CD14-positive monocyte (primary cell): Measurements from ENCODE around the gene TMEM35B. TPM values are rescaled to one million over a fixed set of nuclear protein-coding genes. Genes with fewer than 3 reads are reported as not detected.

Source experiments
- DNase-seq, 3 donors: peaks; one replicate each; pipeline ENCODE4 v3.0.0-alpha.2; 2011 to 2022
- H2AFZ ChIP-seq: 2 replicates; pipeline ENCODE4 v1.6.0; 2012; ENCODE audit warnings: mild to moderate bottlenecking, low read depth, low read length, inconsistent platforms; ENCODE audit not compliant: insufficient read depth, poor library complexity, severe bottlenecking
- H3K27ac ChIP-seq, 2 donors: 1 replicate in 1 of 2; 2 replicates in 1 of 2; pipeline ENCODE4 v1.5.1; 2012 to 2013; ENCODE audit warnings: low read length in 2 of 2, control low read depth in 1 of 2, inconsistent platforms in 1 of 2, low read depth in 1 of 2, mild to moderate bottlenecking in 1 of 2
- H3K27me3 ChIP-seq, 2 donors: one replicate each; pipeline versions ENCODE4 v1.6.0 to v1.6.1; 2011 to 2013; ENCODE audit warnings: low read length in 2 of 2; ENCODE audit not compliant: control insufficient read depth in 2 of 2, insufficient read depth in 2 of 2
- H3K36me3 ChIP-seq, 2 donors: replicated peaks in 1 of 2; 1 replicate in 1 of 2; 2 replicates in 1 of 2; pipeline versions ENCODE4 v1.5.1 to v1.6.1; 2012 to 2013; ENCODE audit warnings: low read length in 2 of 2, control low read depth in 1 of 2, inconsistent platforms in 1 of 2, mild to moderate bottlenecking in 1 of 2; ENCODE audit not compliant: insufficient read depth in 2 of 2, control insufficient read depth in 1 of 2
- H3K4me1 ChIP-seq, 2 donors: 1 replicate in 1 of 2; 2 replicates in 1 of 2; pipeline versions ENCODE4 v1.5.1 to v1.6.1; 2012 to 2013; ENCODE audit warnings: low read length in 2 of 2, control low read depth in 1 of 2, inconsistent platforms in 1 of 2, mild to moderate bottlenecking in 1 of 2, moderate library complexity in 1 of 2; ENCODE audit not compliant: insufficient read depth in 2 of 2, control insufficient read depth in 1 of 2
- H3K4me2 ChIP-seq: replicated peaks from 2 replicates; pipeline ENCODE3; 2012; ENCODE audit warnings: low read length, moderate library complexity, mild to moderate bottlenecking; ENCODE audit not compliant: poor library complexity, severe bottlenecking; ENCODE audit errors: extremely low read depth
- H3K4me3 ChIP-seq, 3 experiments: fragments of 200-600 bp in 1 of 3; sonication (generic) in 1 of 3; replicated peaks in 1 of 3; 1 replicate in 2 of 3; 2 replicates in 1 of 3; pipeline ENCODE4 v1.5.1; 2011 to 2013; ENCODE audit warnings: low read length in 3 of 3, mild to moderate bottlenecking in 3 of 3, control low read depth in 2 of 3, low read depth in 2 of 3, inconsistent platforms in 1 of 3, moderate library complexity in 1 of 3
- H3K79me2 ChIP-seq: 2 replicates; pipeline ENCODE4 v1.6.0; 2012; ENCODE audit warnings: mild to moderate bottlenecking, control low read depth, inconsistent platforms, low read length, moderate library complexity; ENCODE audit not compliant: insufficient read depth
- H3K9ac ChIP-seq: 2 replicates; pipeline ENCODE4 v1.6.0; 2017; ENCODE audit warnings: low read length, mild to moderate bottlenecking; ENCODE audit not compliant: insufficient read depth, poor library complexity, severe bottlenecking
- H3K9me3 ChIP-seq, 2 donors: replicated peaks in 1 of 2; 1 replicate in 1 of 2; 2 replicates in 1 of 2; pipeline versions ENCODE4 v1.5.1 to v1.6.1; 2012 to 2013; ENCODE audit warnings: low read length in 2 of 2, control low read depth in 1 of 2; ENCODE audit not compliant: control insufficient read depth in 1 of 2, insufficient read depth in 1 of 2
- H4K20me1 ChIP-seq: 2 replicates; pipeline ENCODE4 v1.6.0; 2012; ENCODE audit warnings: mild to moderate bottlenecking, low read length, control low read depth, moderate library complexity; ENCODE audit not compliant: insufficient read depth
- H3K27ac Mint-ChIP-seq, 7 donors: one replicate each; pipeline ENCODE4 v1.8.0; 2020; ENCODE audit warnings: mild to moderate bottlenecking in 7 of 7, mixed read lengths in 7 of 7, moderate library complexity in 6 of 7, inconsistent platforms in 2 of 7
- H3K27me3 Mint-ChIP-seq, 3 donors: one replicate each; pipeline ENCODE4 v1.8.0; 2021 to 2022; ENCODE audit warnings: low read depth in 3 of 3, mild to moderate bottlenecking in 3 of 3, mixed read lengths in 3 of 3, moderate library complexity in 3 of 3, inconsistent platforms in 1 of 3
- H3K36me3 Mint-ChIP-seq, 2 donors: one replicate each; pipeline ENCODE4 v1.8.0; 2020; ENCODE audit warnings: mixed read lengths in 2 of 2, inconsistent platforms in 1 of 2, mild to moderate bottlenecking in 1 of 2
- H3K4me1 Mint-ChIP-seq: one replicate; pipeline ENCODE4 v1.8.0; 2020; ENCODE audit warnings: mild to moderate bottlenecking, mixed read lengths
- H3K4me3 Mint-ChIP-seq, 2 donors: one replicate each; pipeline ENCODE4 v1.8.0; 2020; ENCODE audit warnings: mild to moderate bottlenecking in 2 of 2, mixed read lengths in 2 of 2, moderate library complexity in 1 of 2
- H3K9me3 Mint-ChIP-seq, 7 donors: one replicate each; pipeline ENCODE4 v1.8.0; 2020 to 2022; ENCODE audit warnings: mixed read lengths in 7 of 7, mild to moderate bottlenecking in 6 of 7, moderate library complexity in 6 of 7, inconsistent platforms in 2 of 7
- whole genome bisulfite sequencing: methylation state at CpG from one replicate; pipeline ENCODE4 v1.1.5; 2013; ENCODE audit warnings: missing lambda C conversion rate; ENCODE audit not compliant: insufficient coverage; 5-methylcytosine and 5-hydroxymethylcytosine counted together
- intact Hi-C, 2 donors: fragments of 100-400 bp; cut with micrococcal nuclease; formaldehyde crosslinking; loops; one replicate each; pipeline versions ENCODE4 v1.15.0 to v1.15.1; 2023
- polyA plus RNA-seq, 3 donors: library from polyadenylated mRNA; depleted of rRNA in 1 of 3; unstranded in 2 of 3; stranded (reverse) in 1 of 3; fragments of 300-500 nt in 2 of 3; fragments of >200 nt in 1 of 3; fragmentation: Illumina TruSeq in 2 of 3; gene quantifications; 1 replicate in 2 of 3; 2 replicates in 1 of 3; pipeline ENCODE4 v1.2.3, GENCODE V29; 2012 to 2021
- TF ChIP-seq, protein P1 (sequence below): fragments of 200-600 bp; IDR thresholded peaks from one replicate; pipeline ENCODE4 v1.8.0; 2022; ENCODE audit warnings: antibody characterized with exemption, mild to moderate bottlenecking

The TMEM35B gene
- polyA plus RNA-seq, 3 donors = 33.6 to 128 (median 102) TPM

DNA sequence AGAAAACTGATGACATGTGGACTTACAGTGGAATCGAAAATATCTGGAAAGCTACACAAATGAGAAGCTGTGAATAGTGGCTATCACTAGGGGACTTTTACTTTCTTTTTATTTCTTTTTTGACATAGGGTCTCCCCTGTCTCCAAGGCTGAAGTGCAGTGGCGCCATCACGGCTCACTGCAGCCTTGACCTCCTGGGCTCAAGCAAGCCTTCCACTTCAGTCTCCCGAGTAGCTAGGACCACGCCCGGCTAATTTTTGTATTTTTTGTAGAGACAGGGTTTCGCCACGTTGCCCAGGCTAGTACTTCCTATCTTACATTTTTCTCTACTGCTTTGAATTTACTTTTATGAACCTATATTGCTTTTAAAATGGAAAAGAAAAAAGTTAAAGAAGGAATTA lies 10.5 kb downstream of the TMEM35B start:
- TF ChIP-seq, protein P1, sequence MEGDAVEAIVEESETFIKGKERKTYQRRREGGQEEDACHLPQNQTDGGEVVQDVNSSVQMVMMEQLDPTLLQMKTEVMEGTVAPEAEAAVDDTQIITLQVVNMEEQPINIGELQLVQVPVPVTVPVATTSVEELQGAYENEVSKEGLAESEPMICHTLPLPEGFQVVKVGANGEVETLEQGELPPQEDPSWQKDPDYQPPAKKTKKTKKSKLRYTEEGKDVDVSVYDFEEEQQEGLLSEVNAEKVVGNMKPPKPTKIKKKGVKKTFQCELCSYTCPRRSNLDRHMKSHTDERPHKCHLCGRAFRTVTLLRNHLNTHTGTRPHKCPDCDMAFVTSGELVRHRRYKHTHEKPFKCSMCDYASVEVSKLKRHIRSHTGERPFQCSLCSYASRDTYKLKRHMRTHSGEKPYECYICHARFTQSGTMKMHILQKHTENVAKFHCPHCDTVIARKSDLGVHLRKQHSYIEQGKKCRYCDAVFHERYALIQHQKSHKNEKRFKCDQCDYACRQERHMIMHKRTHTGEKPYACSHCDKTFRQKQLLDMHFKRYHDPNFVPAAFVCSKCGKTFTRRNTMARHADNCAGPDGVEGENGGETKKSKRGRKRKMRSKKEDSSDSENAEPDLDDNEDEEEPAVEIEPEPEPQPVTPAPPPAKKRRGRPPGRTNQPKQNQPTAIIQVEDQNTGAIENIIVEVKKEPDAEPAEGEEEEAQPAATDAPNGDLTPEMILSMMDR = no peak
- 87% methylated on average over 5 of the region's 8 CpGs for WGBS

DNA sequence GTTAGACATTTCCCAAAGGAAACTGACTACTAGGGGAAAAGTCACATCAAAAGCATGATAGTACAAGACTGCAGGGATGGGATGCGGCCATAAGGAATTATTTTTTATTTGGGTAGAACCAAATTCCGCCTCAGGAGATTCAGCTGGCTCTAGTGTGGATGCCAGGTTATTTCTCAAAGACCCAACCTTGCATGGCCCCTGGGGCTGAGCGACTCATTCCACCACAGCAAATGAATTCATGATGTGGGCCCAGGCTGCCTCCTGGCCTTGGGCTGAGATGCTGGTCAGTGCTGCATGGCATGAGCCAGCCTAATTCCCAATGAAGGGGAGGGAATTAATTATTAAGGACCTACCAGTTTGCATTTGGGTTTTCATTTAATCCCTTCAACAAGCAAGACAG lies 11.8 kb downstream of the TMEM35B start:
- H3K27ac Mint-ChIP-seq = no peak overlapping the region
- WGBS = 92% methylated on average over 2 of the region's 3 CpGs

More for the DNA sequence above, 10.5 kb downstream of the TMEM35B start:
- H3K27me3 ChIP-seq = no peaks in the 10 kb centered on the region
- no peaks in the 10 kb centered on the region for H4K20me1 ChIP-seq
- H3K27ac ChIP-seq = no peak overlapping the region
- Mint-ChIP-seq H3K36me3 (peaks cover 3 to 16% of the 10 kb centered on the region in 2 donors), H3K27me3 (peaks cover 1 to 5% (median 4%) of the 10 kb centered on the region in 3 donors), H3K4me1 (peaks cover 2% of the 10 kb centered on the region), H3K27ac (no peak overlapping the region), H3K9me3 (peaks cover 0 to 3% (median 2%) of the 10 kb centered on the region in 7 donors), H3K4me3 (no peak overlapping the region)
- H3K9ac ChIP-seq = no peak overlapping the region
- H3K36me3 ChIP-seq = no peaks in the 10 kb centered on the region
- no peaks in the 10 kb centered on the region for H3K9me3 ChIP-seq
- intact Hi-C loops = no loop called here
- no peaks in the 10 kb centered on the region for H3K79me2 ChIP-seq
- H3K4me2 ChIP-seq = no peak overlapping the region
- no peak overlapping the region for H3K4me3 ChIP-seq
- DNase-seq = no peak
- no peak overlapping the region for H2AFZ ChIP-seq
- no peaks in the 10 kb centered on the region for H3K4me1 ChIP-seq

More for the DNA sequence above, 11.8 kb downstream of the TMEM35B start:
- Histone ChIP-seq H2AFZ (no peak overlapping the region), H3K27ac (no peak overlapping the region), H3K4me3 (no peak overlapping the region), H3K9me3 (peaks cover 4% of the 10 kb centered on the region in 2 donors), H3K36me3 (no peaks in the 10 kb centered on the region), H3K27me3 (no peaks in the 10 kb centered on the region), H3K4me1 (no peaks in the 10 kb centered on the region), H3K9ac (no peak overlapping the region), H3K4me2 (no peak overlapping the region), H4K20me1 (no peaks in the 10 kb centered on the region), H3K79me2 (no peaks in the 10 kb centered on the region)
- DNase-seq = no peak
- H3K36me3 Mint-ChIP-seq = peaks cover 3 to 12% of the 10 kb centered on the region in 2 donors
- intact Hi-C loops = no loop called here
- TF ChIP-seq, protein P1 = no peak
- H3K27me3 Mint-ChIP-seq = peaks cover 4 to 5% (median 4%) of the 10 kb centered on the region in 3 donors
- H3K4me3 Mint-ChIP-seq = no peak overlapping the region
- H3K9me3 Mint-ChIP-seq = peaks cover 2 to 14% (median 8%) of the 10 kb centered on the region in 7 donors
- peaks cover 2% of the 10 kb centered on the region for H3K4me1 Mint-ChIP-seq
